Measurements from ENCODE around the gene GJA1.

The GJA1 gene

GRCh38 chr6:121413879-121414278 is 21.6 kb upstream of the GJA1 start:
- H3K4me2 ChIP-seq (ENCODE audit: low read length) = no peak overlapping the region
- no CpG with 5 or more reads among the region's 2 CpGs for WGBS (ENCODE audit: extremely low coverage, insufficient coverage, low lambda C conversion rate)
- no peak overlapping the region for H3K4me3 ChIP-seq (ENCODE audit: low read length)
- no peak overlapping the region for H2BK120ac ChIP-seq (ENCODE audit: low read depth, low read length)
- no peak overlapping the region for H3K56ac ChIP-seq (ENCODE audit: low read length)
- no peak overlapping the region for H3K27ac ChIP-seq (ENCODE audit: low read depth, low read length)
- H3K4me1 ChIP-seq (ENCODE audit: control insufficient read depth, low read depth, low read length) = no peaks in the 10 kb centered on the region
- no peaks in the 10 kb centered on the region for H3K36me3 ChIP-seq (ENCODE audit: control insufficient read depth, insufficient read depth, low read length)
- H3K79me1 ChIP-seq (ENCODE audit: low read length) = no peaks in the 10 kb centered on the region
- no peak overlapping the region for H3K23ac ChIP-seq (ENCODE audit: low read length)
- H4K5ac ChIP-seq (ENCODE audit: low read length) = no peak overlapping the region
- no peak for DNase-seq
- H3K18ac ChIP-seq (ENCODE audit: low read length) = no peak overlapping the region
- H2AK5ac ChIP-seq (ENCODE audit: low read length) = no peak overlapping the region
- H3K27me3 ChIP-seq (ENCODE audit: insufficient read depth, low read length, poor library complexity) = no peaks in the 10 kb centered on the region
- no peak overlapping the region for H3K4ac ChIP-seq (ENCODE audit: low read depth, low read length)
- no peaks in the 10 kb centered on the region for H3K79me2 ChIP-seq (ENCODE audit: control insufficient read depth, insufficient read depth, low read length)
- no peak overlapping the region for H3K9ac ChIP-seq (ENCODE audit: low read length)
- H4K8ac ChIP-seq (ENCODE audit: low read depth, low read length) = no peak overlapping the region
- no peak overlapping the region for H2BK15ac ChIP-seq (replicated peaks; ENCODE audit: low read depth)
- no peak overlapping the region for H2BK5ac ChIP-seq (ENCODE audit: low read length)

GRCh38 chr6:121418346-121418745 is 17.1 kb upstream of the GJA1 start:
- no peaks in the 10 kb centered on the region for H3K4me1 ChIP-seq (ENCODE audit: control insufficient read depth, low read depth, low read length)
- H3K36me3 ChIP-seq (ENCODE audit: control insufficient read depth, insufficient read depth, low read length) = no peaks in the 10 kb centered on the region
- H3K9ac ChIP-seq (ENCODE audit: low read length) = no peak overlapping the region
- no peak overlapping the region for H3K4me3 ChIP-seq (ENCODE audit: low read length)
- no peak overlapping the region for H3K4ac ChIP-seq (ENCODE audit: low read depth, low read length)
- no peak overlapping the region for H3K18ac ChIP-seq (ENCODE audit: low read length)
- H4K8ac ChIP-seq (ENCODE audit: low read depth, low read length) = no peak overlapping the region
- H2BK120ac ChIP-seq (ENCODE audit: low read depth, low read length) = no peak overlapping the region
- no peak for DNase-seq
- H3K27ac ChIP-seq (ENCODE audit: low read depth, low read length) = no peak overlapping the region
- H3K79me2 ChIP-seq (ENCODE audit: control insufficient read depth, insufficient read depth, low read length) = no peaks in the 10 kb centered on the region
- no peak overlapping the region for H2AK5ac ChIP-seq (ENCODE audit: low read length)
- no peak overlapping the region for H2BK5ac ChIP-seq (ENCODE audit: low read length)
- no peak overlapping the region for H4K5ac ChIP-seq (ENCODE audit: low read length)
- no peak overlapping the region for H3K23ac ChIP-seq (ENCODE audit: low read length)
- no peak overlapping the region for H3K56ac ChIP-seq (ENCODE audit: low read length)
- no peaks in the 10 kb centered on the region for H3K79me1 ChIP-seq (ENCODE audit: low read length)
- no peaks in the 10 kb centered on the region for H3K27me3 ChIP-seq (ENCODE audit: insufficient read depth, low read length, poor library complexity)
- no peak overlapping the region for H3K4me2 ChIP-seq (ENCODE audit: low read length)
- H2BK15ac ChIP-seq (replicated peaks; ENCODE audit: low read depth) = no peak overlapping the region
- WGBS (ENCODE audit: extremely low coverage, insufficient coverage, low lambda C conversion rate) = no CpG with 5 or more reads among the region's 4 CpGs

GRCh38 chr6:121426686-121427085 is 8.8 kb upstream of the GJA1 start:
- H3K56ac ChIP-seq (ENCODE audit: low read length) = no peak overlapping the region
- WGBS (ENCODE audit: extremely low coverage, insufficient coverage, low lambda C conversion rate) = no CpG with 5 or more reads among the region's 3 CpGs
- H3K9ac ChIP-seq (ENCODE audit: low read length) = no peak overlapping the region
- H2BK5ac ChIP-seq (ENCODE audit: low read length) = no peak overlapping the region
- no peak overlapping the region for H2BK15ac ChIP-seq (replicated peaks; ENCODE audit: low read depth)
- no peak overlapping the region for H3K4me3 ChIP-seq (ENCODE audit: low read length)
- no peak overlapping the region for H2AK5ac ChIP-seq (ENCODE audit: low read length)
- no peak overlapping the region for H3K23ac ChIP-seq (ENCODE audit: low read length)
- H3K27me3 ChIP-seq (ENCODE audit: insufficient read depth, low read length, poor library complexity) = no peaks in the 10 kb centered on the region
- H4K5ac ChIP-seq (ENCODE audit: low read length) = no peak overlapping the region
- no peak overlapping the region for H3K4ac ChIP-seq (ENCODE audit: low read depth, low read length)
- H2BK120ac ChIP-seq (ENCODE audit: low read depth, low read length) = no peak overlapping the region
- H3K36me3 ChIP-seq (ENCODE audit: control insufficient read depth, insufficient read depth, low read length) = no peaks in the 10 kb centered on the region
- H3K18ac ChIP-seq (ENCODE audit: low read length) = no peak overlapping the region
- H3K4me2 ChIP-seq (ENCODE audit: low read length) = no peak overlapping the region
- H3K27ac ChIP-seq (ENCODE audit: low read depth, low read length) = no peak overlapping the region
- no peak for DNase-seq
- no peaks in the 10 kb centered on the region for H3K79me1 ChIP-seq (ENCODE audit: low read length)
- no peak overlapping the region for H4K8ac ChIP-seq (ENCODE audit: low read depth, low read length)
- H3K79me2 ChIP-seq (ENCODE audit: control insufficient read depth, insufficient read depth, low read length) = no peaks in the 10 kb centered on the region
- H3K4me1 ChIP-seq (ENCODE audit: control insufficient read depth, low read depth, low read length) = peaks cover 2% of the 10 kb centered on the region

- H2BK5ac ChIP-seq (ENCODE audit: low read length) = no peak overlapping the region
- H2BK15ac ChIP-seq (replicated peaks; ENCODE audit: low read depth) = peak overlapping the region; percentile 57
- H3K79me2 ChIP-seq (ENCODE audit: control insufficient read depth, insufficient read depth, low read length) = no peaks in the 10 kb centered on the region
- H3K18ac ChIP-seq (ENCODE audit: low read length) = no peak overlapping the region
- H3K4me3 ChIP-seq (ENCODE audit: low read length) = no peak overlapping the region
- no peak overlapping the region for H3K23ac ChIP-seq (ENCODE audit: low read length)
- H3K79me1 ChIP-seq (ENCODE audit: low read length) = no peaks in the 10 kb centered on the region
- no peak overlapping the region for H2BK120ac ChIP-seq (ENCODE audit: low read depth, low read length)
- H3K56ac ChIP-seq (ENCODE audit: low read length) = no peak overlapping the region
- no peak overlapping the region for H3K9ac ChIP-seq (ENCODE audit: low read length)
- H3K4ac ChIP-seq (ENCODE audit: low read depth, low read length) = peak overlapping the region; percentile 37
- no peak overlapping the region for H4K5ac ChIP-seq (ENCODE audit: low read length)
- no peak for DNase-seq
- H3K36me3 ChIP-seq (ENCODE audit: control insufficient read depth, insufficient read depth, low read length) = no peaks in the 10 kb centered on the region
- no peak overlapping the region for H4K8ac ChIP-seq (ENCODE audit: low read depth, low read length)
- no peaks in the 10 kb centered on the region for H3K27me3 ChIP-seq (ENCODE audit: insufficient read depth, low read length, poor library complexity)
- WGBS (ENCODE audit: extremely low coverage, insufficient coverage, low lambda C conversion rate) = no CpG with 5 or more reads among the region's 15 CpGs
- H2AK5ac ChIP-seq (ENCODE audit: low read length) = no peak overlapping the region
- no peak overlapping the region for H3K4me2 ChIP-seq (ENCODE audit: low read length)
- peaks cover 2% of the 10 kb centered on the region for H3K4me1 ChIP-seq (ENCODE audit: control insufficient read depth, low read depth, low read length)
- no peak overlapping the region for H3K27ac ChIP-seq (ENCODE audit: low read depth, low read length)
Measured at GRCh38 chr6:121428872-121429756, 6.3 kb upstream of the GJA1 start.

GRCh38 chr6:121430514-121431460 is 4.7 kb upstream of the GJA1 start:
- Histone ChIP-seq H2BK120ac (ENCODE audit: low read depth, low read length) (no peak overlapping the region), H3K9ac (ENCODE audit: low read length) (no peak overlapping the region), H4K8ac (ENCODE audit: low read depth, low read length) (no peak overlapping the region), H2BK5ac (ENCODE audit: low read length) (peak overlapping the region; percentile 74), H3K23ac (ENCODE audit: low read length) (no peak overlapping the region), H3K4me1 (ENCODE audit: control insufficient read depth, low read depth, low read length) (peaks cover 5% of the 10 kb centered on the region), H3K36me3 (ENCODE audit: control insufficient read depth, insufficient read depth, low read length) (no peaks in the 10 kb centered on the region), H3K56ac (ENCODE audit: low read length) (peak overlapping the region; percentile 65), H2BK15ac (replicated peaks; ENCODE audit: low read depth) (no peak overlapping the region), H3K4me2 (ENCODE audit: low read length) (no peak overlapping the region), H3K18ac (ENCODE audit: low read length) (no peak overlapping the region), H3K4ac (ENCODE audit: low read depth, low read length) (no peak overlapping the region), H3K27ac (ENCODE audit: low read depth, low read length) (peak overlapping the region; percentile 66), H3K79me2 (ENCODE audit: control insufficient read depth, insufficient read depth, low read length) (peaks cover 10% of the 10 kb centered on the region), H3K4me3 (ENCODE audit: low read length) (no peak overlapping the region), H4K5ac (ENCODE audit: low read length) (no peak overlapping the region), H2AK5ac (ENCODE audit: low read length) (no peak overlapping the region), H3K27me3 (ENCODE audit: insufficient read depth, low read length, poor library complexity) (no peaks in the 10 kb centered on the region), H3K79me1 (ENCODE audit: low read length) (no peaks in the 10 kb centered on the region)
- WGBS (ENCODE audit: extremely low coverage, insufficient coverage, low lambda C conversion rate) = no CpG with 5 or more reads among the region's 10 CpGs
- DNase-seq = peak; percentile 85
